KOPT-K1 (cell line): Measurements from ENCODE around the gene NFATC2.

Source experiments
- H3K27ac ChIP-seq: fragments of 200-600 bp; sonication (generic); 2 replicates; pipeline ENCODE4 v1.5.1; 2016; ENCODE audit warnings: antibody characterized with exemption, mild to moderate bottlenecking, low read depth, low read length; ENCODE audit not compliant: poor library complexity, severe bottlenecking
- H3K36me3 ChIP-seq: fragments of 200-600 bp; sonication (generic); 2 replicates; pipeline ENCODE4 v1.5.1; 2017; ENCODE audit warnings: antibody characterized with exemption, mild to moderate bottlenecking, low read length, moderate library complexity; ENCODE audit not compliant: insufficient read depth
- H3K9me3 ChIP-seq: fragments of 200-600 bp; sonication (generic); 2 replicates; pipeline ENCODE4 v1.5.1; 2017; ENCODE audit warnings: antibody characterized with exemption, low read length, mild to moderate bottlenecking; ENCODE audit not compliant: insufficient read depth, poor library complexity, severe bottlenecking

The NFATC2 gene

DNA sequence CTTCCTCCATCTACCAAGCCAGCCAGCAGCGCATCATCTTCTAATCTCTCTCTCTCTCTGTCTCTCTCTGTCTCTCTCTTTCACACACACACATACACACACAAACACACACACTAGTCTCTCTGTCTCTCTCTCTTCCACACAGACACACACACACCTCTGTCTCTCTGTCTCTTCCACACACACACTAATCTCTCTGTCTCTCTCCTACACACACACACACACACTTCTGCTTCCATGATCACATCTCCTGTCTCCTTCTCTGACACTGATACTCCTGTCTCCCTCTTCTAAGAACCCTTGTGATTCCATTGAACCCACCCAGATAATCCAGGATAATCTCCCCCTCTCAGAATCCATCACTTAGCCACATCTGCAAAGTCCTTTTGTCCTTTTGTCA, 181.3 kb downstream of the NFATC2 start:
- Histone ChIP-seq H3K27ac (no peak overlapping the region), H3K9me3 (peaks cover 10% of the 10 kb centered on the region), H3K36me3 (no peaks in the 10 kb centered on the region)

DNA sequence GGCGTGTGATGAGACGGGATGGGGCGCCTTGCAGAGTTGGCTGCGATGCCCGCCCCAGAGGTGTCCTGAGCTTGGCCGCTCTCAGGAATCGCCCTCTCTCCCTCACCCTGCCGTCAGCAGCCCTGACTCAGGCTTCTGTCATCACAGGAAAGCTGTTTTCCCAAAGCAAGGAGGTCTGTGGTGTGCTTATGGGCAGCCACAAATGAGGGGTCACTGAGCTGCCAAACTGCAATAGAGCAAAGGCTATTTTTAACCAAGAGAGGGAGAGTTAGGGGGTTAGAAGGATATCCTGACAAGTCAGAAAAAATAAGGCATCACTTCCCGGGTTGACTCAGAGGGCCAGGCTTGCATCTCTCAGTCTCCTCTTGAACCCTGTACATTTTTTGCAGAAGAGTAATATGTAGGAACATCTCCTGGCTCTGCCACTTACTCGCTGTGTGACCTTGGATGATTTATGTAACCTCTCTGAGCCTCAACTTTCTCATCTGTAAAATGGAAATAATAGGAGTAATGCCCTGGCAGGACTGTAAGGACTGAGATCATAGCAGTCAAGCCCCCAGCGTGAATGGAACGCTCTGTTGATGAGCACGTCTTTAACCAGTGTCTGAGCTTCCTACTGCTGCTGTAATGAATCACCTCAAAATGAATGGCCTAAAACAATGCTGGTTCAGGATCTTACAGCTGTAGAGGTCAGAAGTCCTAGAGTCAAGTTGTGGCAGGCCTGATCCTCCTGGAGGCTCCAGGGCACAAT, 181.9 kb downstream of the NFATC2 start:
- Histone ChIP-seq H3K27ac (no peak overlapping the region), H3K36me3 (no peaks in the 10 kb centered on the region), H3K9me3 (peaks cover 10% of the 10 kb centered on the region)

DNA sequence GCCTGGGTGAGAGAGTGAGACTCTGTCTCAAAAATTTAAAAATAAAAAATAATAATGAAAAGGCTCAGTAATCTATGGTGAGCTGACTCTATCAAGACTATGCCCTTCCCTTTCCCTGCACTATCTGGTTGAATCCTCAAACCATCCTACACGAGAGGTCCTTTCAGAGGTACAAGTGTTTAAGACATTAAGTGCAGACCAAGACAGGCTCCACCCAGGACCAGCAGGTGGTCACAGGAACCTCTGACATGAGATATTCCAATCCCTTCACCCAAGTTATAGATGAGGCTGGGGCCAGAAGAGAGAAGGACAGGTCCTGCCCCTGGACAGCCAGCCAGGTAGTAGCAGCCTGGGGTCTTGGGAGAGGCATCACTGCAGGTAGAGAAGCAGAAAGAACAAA, 182.6 kb downstream of the NFATC2 start:
- H3K36me3 ChIP-seq: no peaks in the 10 kb centered on the region
- no peak overlapping the region for H3K27ac ChIP-seq
- peaks cover 10% of the 10 kb centered on the region for H3K9me3 ChIP-seq

DNA sequence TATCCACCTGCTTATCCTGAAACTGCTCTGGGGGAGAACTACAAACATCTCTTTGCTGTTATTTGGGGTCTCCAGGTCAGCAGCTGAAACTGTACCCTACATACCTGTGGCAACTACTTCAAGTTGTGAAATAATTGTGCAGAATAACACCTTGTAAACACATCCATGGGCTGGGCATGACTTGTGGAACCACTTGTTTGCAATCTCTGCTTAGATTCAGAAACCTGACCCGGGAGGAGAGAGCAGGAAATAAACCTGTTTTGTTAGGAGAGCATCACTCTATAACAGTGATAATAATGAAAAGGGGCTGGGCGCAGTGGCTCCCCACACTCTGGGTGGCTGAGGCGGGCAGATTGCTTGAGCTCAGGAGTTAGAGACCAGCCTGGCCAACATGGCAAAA, 183.1 kb downstream of the NFATC2 start:
- no peaks in the 10 kb centered on the region for H3K36me3 ChIP-seq
- no peak overlapping the region for H3K27ac ChIP-seq
- H3K9me3 ChIP-seq: peaks cover 10% of the 10 kb centered on the region

DNA sequence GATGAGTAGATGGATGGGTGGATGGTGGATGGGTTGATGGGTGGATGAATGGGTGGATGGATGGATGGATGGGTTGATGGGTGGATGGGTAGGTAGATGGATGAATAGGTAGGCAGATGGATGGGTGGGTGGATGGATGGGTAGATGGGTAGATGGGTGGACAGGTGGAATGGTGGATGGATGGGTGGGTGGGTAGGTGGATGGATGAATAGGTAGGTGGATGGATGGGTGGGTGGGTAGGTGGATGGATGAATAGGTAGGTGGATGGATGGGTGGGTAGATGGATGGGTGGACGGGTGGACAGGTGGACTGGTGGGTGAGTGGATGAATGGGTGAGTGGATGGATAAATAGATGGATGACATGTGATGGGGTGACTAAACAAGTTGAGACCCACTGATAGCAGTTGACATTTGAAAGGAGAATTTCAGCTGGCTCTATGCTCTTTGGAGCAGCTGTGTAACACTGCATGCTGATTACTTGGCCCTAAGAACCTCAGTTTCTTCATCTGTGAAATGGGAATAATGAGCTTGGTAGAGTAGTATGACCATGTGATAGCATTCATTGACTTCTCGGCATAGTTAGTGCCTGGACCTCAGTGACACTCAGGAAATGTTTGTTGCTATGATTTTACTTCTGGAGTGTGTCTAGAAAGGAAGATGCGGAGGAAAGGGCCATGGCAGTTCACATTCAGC, 184.3 kb downstream of the NFATC2 start:
- no peaks in the 10 kb centered on the region for H3K36me3 ChIP-seq
- H3K9me3 ChIP-seq: peaks cover under 1% of the 10 kb centered on the region
- no peak overlapping the region for H3K27ac ChIP-seq

DNA sequence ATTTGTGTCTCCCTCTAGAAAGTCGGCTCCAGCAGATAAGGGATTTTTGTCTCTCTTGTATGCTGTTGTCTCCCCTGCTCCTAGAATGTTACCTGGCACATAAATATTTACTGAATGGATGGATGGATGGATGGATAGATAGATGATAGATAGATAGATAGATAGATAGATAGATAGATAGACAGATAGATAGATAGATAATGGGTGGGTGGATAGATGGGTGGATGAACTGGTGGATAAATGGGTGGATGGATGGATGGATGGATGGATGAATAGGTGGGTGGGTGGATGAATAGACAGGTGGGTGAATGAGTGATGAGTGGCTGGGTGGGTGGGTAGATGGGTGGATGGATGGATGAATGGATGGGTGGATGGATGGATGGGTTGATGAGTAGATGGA, 185.0 kb downstream of the NFATC2 start:
- Histone ChIP-seq H3K36me3 (no peaks in the 10 kb centered on the region), H3K27ac (no peak overlapping the region), H3K9me3 (no peaks in the 10 kb centered on the region)

DNA sequence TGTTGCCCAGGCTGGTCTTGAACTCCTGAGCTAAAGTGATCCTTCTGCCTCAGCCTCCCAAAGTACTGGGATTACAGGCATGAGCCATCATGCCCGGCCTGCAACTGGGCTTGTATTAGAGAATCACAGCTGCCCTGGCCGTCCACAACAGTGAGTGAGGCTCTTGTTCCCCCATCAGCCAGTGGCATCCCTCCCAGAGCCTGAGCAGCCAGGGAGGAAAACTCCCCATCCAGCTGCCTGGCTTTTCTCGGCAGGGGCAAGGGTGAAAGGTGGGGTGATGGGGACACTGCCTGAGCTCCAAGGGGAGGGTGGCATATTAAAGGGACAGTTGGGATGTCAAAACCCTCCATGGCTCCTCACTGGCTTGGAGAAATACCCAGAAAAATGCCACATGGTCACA, 185.6 kb downstream of the NFATC2 start:
- Histone ChIP-seq H3K9me3 (no peaks in the 10 kb centered on the region), H3K36me3 (no peaks in the 10 kb centered on the region), H3K27ac (no peak overlapping the region)

DNA sequence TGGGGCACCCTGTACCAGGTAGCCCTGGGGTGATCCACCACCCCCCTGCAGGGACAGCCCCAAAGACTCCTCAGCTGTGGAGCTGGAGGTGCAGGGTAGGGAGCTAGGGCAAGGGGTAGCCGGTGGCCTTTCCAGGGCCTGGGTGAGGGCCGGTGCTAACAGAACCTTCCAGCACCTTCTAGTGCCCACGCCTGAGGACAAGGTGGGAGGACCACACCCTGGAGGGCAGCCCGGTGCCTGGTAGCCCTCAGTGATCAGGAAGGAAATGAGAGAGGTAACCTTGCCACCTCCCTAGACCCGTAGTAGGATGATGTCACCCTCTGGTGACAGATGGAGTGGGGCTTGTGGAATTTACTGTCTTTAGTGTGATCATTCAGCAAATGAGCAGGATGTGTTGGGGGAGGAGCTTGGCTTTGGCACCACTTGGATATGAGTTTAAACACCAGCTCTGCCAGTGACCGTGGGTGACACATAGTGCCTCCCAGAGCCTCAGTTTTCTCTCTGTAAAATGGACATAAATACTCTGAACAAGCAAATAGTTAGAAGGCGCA, 187.7 kb downstream of the NFATC2 start:
- no peaks in the 10 kb centered on the region for H3K9me3 ChIP-seq
- H3K36me3 ChIP-seq: no peaks in the 10 kb centered on the region
- no peak overlapping the region for H3K27ac ChIP-seq

DNA sequence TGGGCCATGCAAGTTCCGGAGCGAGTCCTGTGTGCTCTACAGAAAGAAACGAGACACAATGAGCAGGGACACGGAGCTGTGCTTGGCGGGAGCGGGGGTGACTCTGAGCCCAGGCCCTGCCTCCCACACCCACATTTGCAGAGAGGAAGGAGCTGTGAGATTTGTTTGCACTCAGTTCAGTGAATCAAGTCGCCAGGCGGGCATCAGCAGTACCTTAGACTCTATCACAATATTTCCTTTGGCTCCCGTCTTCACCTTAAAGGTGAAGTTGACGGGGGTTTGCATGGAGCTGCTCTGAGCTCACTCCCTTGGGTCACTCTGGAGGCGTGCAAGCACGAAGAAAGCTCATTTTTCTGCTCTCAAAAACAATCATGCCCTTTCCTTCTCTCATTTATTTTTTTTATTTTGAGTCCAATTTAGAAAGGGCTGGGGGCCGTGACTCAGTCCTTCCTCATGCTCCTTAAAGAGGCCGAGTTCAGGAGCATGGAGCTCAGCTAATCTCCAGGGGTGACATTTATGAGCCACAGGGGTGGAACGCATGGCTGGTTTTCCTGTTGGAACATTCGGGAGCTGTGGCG, 188.2 kb downstream of the NFATC2 start:
- Histone ChIP-seq H3K27ac (no peak overlapping the region), H3K9me3 (no peaks in the 10 kb centered on the region), H3K36me3 (no peaks in the 10 kb centered on the region)

DNA sequence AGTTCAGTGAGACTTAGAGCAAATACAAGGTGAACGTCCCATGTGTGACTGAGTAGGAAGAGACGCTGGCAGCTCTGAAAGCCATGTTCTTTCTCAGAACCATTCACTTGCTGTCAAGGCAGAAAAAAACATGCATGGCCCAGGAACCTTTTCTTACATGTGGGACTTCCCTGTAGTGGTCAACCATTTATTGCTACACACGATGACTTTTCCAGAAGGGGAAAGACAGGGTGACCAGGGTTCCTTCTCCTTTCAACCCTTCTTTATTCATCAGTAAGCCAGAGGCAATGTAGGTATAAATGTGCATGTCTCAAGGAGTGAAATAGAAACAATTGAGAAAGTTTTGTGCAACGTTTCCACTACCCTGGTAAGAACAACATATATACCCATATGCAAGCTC, 189.0 kb downstream of the NFATC2 start:
- H3K36me3 ChIP-seq: no peaks in the 10 kb centered on the region
- no peaks in the 10 kb centered on the region for H3K9me3 ChIP-seq
- H3K27ac ChIP-seq: no peak overlapping the region

DNA sequence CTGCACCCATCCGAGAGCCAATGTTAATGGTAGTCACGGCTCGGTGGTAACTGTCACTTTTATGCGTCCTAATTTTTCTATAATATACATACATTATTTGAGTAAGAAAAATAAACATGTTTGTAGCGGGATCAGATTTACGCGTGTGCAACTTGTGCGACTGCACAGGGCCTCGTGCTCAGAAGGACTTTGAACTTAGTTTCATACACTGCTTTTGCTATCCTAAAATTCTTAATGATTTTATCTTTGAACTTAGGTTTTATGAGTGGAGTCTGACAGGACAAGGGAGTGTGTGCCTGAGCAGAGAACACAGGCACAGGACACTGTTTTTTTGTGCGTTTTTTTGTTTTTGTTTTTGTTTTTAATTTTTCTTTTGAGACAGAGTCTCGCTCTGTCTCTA, 189.7 kb downstream of the NFATC2 start:
- H3K9me3 ChIP-seq: no peaks in the 10 kb centered on the region
- H3K27ac ChIP-seq: no peak overlapping the region
- H3K36me3 ChIP-seq: no peaks in the 10 kb centered on the region

DNA sequence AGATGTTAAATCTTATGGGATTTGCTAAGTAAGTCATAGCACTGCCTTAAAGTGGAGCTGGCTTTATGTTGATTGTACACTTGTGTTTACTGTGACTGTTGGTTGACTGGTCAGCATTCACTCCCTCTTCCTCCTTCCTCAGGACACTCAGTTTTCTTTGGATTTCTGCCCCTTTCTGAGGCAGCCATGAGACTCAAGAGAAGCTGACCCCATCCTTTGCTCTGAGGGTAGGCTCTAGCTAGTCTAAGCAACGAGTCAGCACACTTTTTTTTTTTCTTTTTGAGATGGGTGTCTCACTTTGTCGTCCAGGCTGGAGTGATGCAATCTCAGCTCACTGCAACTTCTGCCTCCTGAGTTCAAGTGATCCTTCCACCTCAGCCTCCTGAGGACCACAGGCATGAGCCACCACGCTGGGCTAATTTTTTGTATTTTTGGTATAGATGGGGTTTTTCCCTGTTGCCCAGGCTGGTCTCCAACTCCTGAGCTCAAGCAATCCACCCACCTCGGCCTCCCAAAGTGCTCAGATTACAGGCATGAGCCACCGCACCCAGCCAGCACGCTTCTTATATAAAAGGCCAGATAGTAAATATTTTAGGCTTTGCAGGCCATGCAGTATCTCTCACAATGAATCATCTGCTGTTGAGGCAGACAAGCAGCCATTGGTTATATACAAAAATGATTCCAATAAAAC, 191.4 kb downstream of the NFATC2 start:
- Histone ChIP-seq H3K9me3 (no peaks in the 10 kb centered on the region), H3K36me3 (no peaks in the 10 kb centered on the region), H3K27ac (no peak overlapping the region)

DNA sequence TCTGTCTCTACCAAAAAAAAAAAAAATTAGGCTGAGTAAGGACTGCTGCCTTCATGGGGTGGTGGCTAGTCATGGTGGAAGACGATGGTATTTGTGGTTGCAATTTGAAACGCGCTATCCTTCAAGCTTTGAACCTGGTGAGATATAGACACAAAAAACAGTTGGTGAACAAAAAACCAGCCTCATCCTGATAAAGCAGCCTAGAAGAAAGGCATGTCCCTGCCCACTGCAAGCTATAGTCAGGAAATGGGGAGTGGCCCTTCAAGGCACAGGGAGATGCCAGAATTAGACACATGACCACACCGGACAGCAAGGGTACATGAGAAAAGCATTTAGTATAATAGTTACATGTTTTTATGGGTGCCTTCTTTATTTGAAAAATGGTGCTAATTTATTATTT, 193.6 kb downstream of the NFATC2 start:
- Histone ChIP-seq H3K27ac (no peak overlapping the region), H3K36me3 (no peaks in the 10 kb centered on the region), H3K9me3 (peaks cover 9% of the 10 kb centered on the region)

DNA sequence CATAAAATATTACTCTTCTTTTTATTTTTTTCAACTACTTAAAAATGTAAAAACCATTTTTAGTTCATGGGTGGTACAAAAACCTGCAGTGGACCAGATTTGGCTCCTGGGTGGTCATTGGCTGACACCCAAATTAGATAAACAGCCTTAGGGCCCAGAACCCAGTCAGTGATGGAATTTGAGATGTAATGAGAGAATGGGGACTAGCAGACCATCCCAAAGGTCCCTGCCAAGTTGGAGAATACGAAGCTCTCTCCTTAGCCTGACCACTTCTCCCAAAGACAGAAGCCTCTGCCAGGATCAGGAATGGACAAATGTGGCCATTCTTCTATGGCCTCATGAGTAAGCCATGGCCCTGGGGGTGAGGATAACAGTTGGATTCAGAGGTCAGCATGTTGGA, 194.7 kb downstream of the NFATC2 start:
- no peaks in the 10 kb centered on the region for H3K36me3 ChIP-seq
- peaks cover 19% of the 10 kb centered on the region for H3K9me3 ChIP-seq
- H3K27ac ChIP-seq: no peak overlapping the region
